CD14-positive monocyte (primary cell): ENCODE data around the gene ACVRL1. TPM values are rescaled to one million over a fixed set of nuclear protein-coding genes. Genes with fewer than 3 reads are reported as not detected.

ENCODE experiments used
- DNase-seq, 3 donors: peaks; one replicate each; pipeline ENCODE4 v3.0.0-alpha.2; 2011 to 2022
- H2AFZ ChIP-seq: 2 replicates; pipeline ENCODE4 v1.6.0; 2012; ENCODE audit warnings: mild to moderate bottlenecking, low read depth, low read length, inconsistent platforms; ENCODE audit not compliant: insufficient read depth, poor library complexity, severe bottlenecking
- H3K27ac ChIP-seq, 2 donors: 1 replicate in 1 of 2; 2 replicates in 1 of 2; pipeline ENCODE4 v1.5.1; 2012 to 2013; ENCODE audit warnings: low read length in 2 of 2, control low read depth in 1 of 2, inconsistent platforms in 1 of 2, low read depth in 1 of 2, mild to moderate bottlenecking in 1 of 2
- H3K27me3 ChIP-seq, 2 donors: one replicate each; pipeline versions ENCODE4 v1.6.0 to v1.6.1; 2011 to 2013; ENCODE audit warnings: low read length in 2 of 2; ENCODE audit not compliant: control insufficient read depth in 2 of 2, insufficient read depth in 2 of 2
- H3K36me3 ChIP-seq, 2 donors: replicated peaks in 1 of 2; 1 replicate in 1 of 2; 2 replicates in 1 of 2; pipeline versions ENCODE4 v1.5.1 to v1.6.1; 2012 to 2013; ENCODE audit warnings: low read length in 2 of 2, control low read depth in 1 of 2, inconsistent platforms in 1 of 2, mild to moderate bottlenecking in 1 of 2; ENCODE audit not compliant: insufficient read depth in 2 of 2, control insufficient read depth in 1 of 2
- H3K4me1 ChIP-seq, 2 donors: 1 replicate in 1 of 2; 2 replicates in 1 of 2; pipeline versions ENCODE4 v1.5.1 to v1.6.1; 2012 to 2013; ENCODE audit warnings: low read length in 2 of 2, control low read depth in 1 of 2, inconsistent platforms in 1 of 2, mild to moderate bottlenecking in 1 of 2, moderate library complexity in 1 of 2; ENCODE audit not compliant: insufficient read depth in 2 of 2, control insufficient read depth in 1 of 2
- H3K4me2 ChIP-seq: replicated peaks from 2 replicates; pipeline ENCODE3; 2012; ENCODE audit warnings: low read length, moderate library complexity, mild to moderate bottlenecking; ENCODE audit not compliant: poor library complexity, severe bottlenecking; ENCODE audit errors: extremely low read depth
- H3K4me3 ChIP-seq, 3 experiments: fragments of 200-600 bp in 1 of 3; sonication (generic) in 1 of 3; replicated peaks in 1 of 3; 1 replicate in 2 of 3; 2 replicates in 1 of 3; pipeline ENCODE4 v1.5.1; 2011 to 2013; ENCODE audit warnings: low read length in 3 of 3, mild to moderate bottlenecking in 3 of 3, control low read depth in 2 of 3, low read depth in 2 of 3, inconsistent platforms in 1 of 3, moderate library complexity in 1 of 3
- H3K79me2 ChIP-seq: 2 replicates; pipeline ENCODE4 v1.6.0; 2012; ENCODE audit warnings: mild to moderate bottlenecking, control low read depth, inconsistent platforms, low read length, moderate library complexity; ENCODE audit not compliant: insufficient read depth
- H3K9ac ChIP-seq: 2 replicates; pipeline ENCODE4 v1.6.0; 2017; ENCODE audit warnings: low read length, mild to moderate bottlenecking; ENCODE audit not compliant: insufficient read depth, poor library complexity, severe bottlenecking
- H3K9me3 ChIP-seq, 2 donors: replicated peaks in 1 of 2; 1 replicate in 1 of 2; 2 replicates in 1 of 2; pipeline versions ENCODE4 v1.5.1 to v1.6.1; 2012 to 2013; ENCODE audit warnings: low read length in 2 of 2, control low read depth in 1 of 2; ENCODE audit not compliant: control insufficient read depth in 1 of 2, insufficient read depth in 1 of 2
- H4K20me1 ChIP-seq: 2 replicates; pipeline ENCODE4 v1.6.0; 2012; ENCODE audit warnings: mild to moderate bottlenecking, low read length, control low read depth, moderate library complexity; ENCODE audit not compliant: insufficient read depth
- H3K27ac Mint-ChIP-seq, 7 donors: one replicate each; pipeline ENCODE4 v1.8.0; 2020; ENCODE audit warnings: mild to moderate bottlenecking in 7 of 7, mixed read lengths in 7 of 7, moderate library complexity in 6 of 7, inconsistent platforms in 2 of 7
- H3K27me3 Mint-ChIP-seq, 3 donors: one replicate each; pipeline ENCODE4 v1.8.0; 2021 to 2022; ENCODE audit warnings: low read depth in 3 of 3, mild to moderate bottlenecking in 3 of 3, mixed read lengths in 3 of 3, moderate library complexity in 3 of 3, inconsistent platforms in 1 of 3
- H3K36me3 Mint-ChIP-seq, 2 donors: one replicate each; pipeline ENCODE4 v1.8.0; 2020; ENCODE audit warnings: mixed read lengths in 2 of 2, inconsistent platforms in 1 of 2, mild to moderate bottlenecking in 1 of 2
- H3K4me1 Mint-ChIP-seq: one replicate; pipeline ENCODE4 v1.8.0; 2020; ENCODE audit warnings: mild to moderate bottlenecking, mixed read lengths
- H3K4me3 Mint-ChIP-seq, 2 donors: one replicate each; pipeline ENCODE4 v1.8.0; 2020; ENCODE audit warnings: mild to moderate bottlenecking in 2 of 2, mixed read lengths in 2 of 2, moderate library complexity in 1 of 2
- H3K9me3 Mint-ChIP-seq, 7 donors: one replicate each; pipeline ENCODE4 v1.8.0; 2020 to 2022; ENCODE audit warnings: mixed read lengths in 7 of 7, mild to moderate bottlenecking in 6 of 7, moderate library complexity in 6 of 7, inconsistent platforms in 2 of 7
- CTCF ChIP-seq: fragments of 200-600 bp; IDR thresholded peaks from one replicate; pipeline ENCODE4 v1.8.0; 2022; ENCODE audit warnings: antibody characterized with exemption, mild to moderate bottlenecking
- WGBS: methylation state at CpG from one replicate; pipeline ENCODE4 v1.1.5; 2013; ENCODE audit warnings: missing lambda C conversion rate; ENCODE audit not compliant: insufficient coverage; 5-methylcytosine and 5-hydroxymethylcytosine counted together
- intact Hi-C, 2 donors: fragments of 100-400 bp; cut with micrococcal nuclease; formaldehyde crosslinking; loops; one replicate each; pipeline versions ENCODE4 v1.15.0 to v1.15.1; 2023
- polyA plus RNA-seq, 3 donors: library from polyadenylated mRNA; depleted of rRNA in 1 of 3; unstranded in 2 of 3; stranded (reverse) in 1 of 3; fragments of 300-500 nt in 2 of 3; fragments of >200 nt in 1 of 3; fragmentation: Illumina TruSeq in 2 of 3; gene quantifications; 1 replicate in 2 of 3; 2 replicates in 1 of 3; pipeline ENCODE4 v1.2.3, GENCODE V29; 2012 to 2021

The ACVRL1 gene
- polyA plus RNA-seq, 3 donors, result 1.5 to 3.6 (median 2.0) TPM

GRCh38 chr12:51958542-51958941 is 51.2 kb downstream of the ACVRL1 start:
- H3K9me3 ChIP-seq, result peaks cover 0 to 4% of the 10 kb centered on the region in 2 donors
- 98% methylated on average over 13 of the region's 13 CpGs for WGBS
- no peaks in the 10 kb centered on the region for H3K27me3 Mint-ChIP-seq
- no peaks in the 10 kb centered on the region for H3K27me3 ChIP-seq
- peaks cover 0 to 4% (median 2%) of the 10 kb centered on the region in 7 donors for H3K9me3 Mint-ChIP-seq
- peak overlapping the region in 1 of 2 donors; percentile 44 for H3K27ac ChIP-seq
- H3K9ac ChIP-seq, result no peak overlapping the region
- H3K27ac Mint-ChIP-seq, result peak overlapping the region in 1 of 7 donors; percentile 52
- intact Hi-C loops, result loop anchor here in 1 of 2 donors (5.0 kb wide), 1 partner anchor 36 kb away; no protein-coding TSS in a partner anchor
- H4K20me1 ChIP-seq, result peaks cover 76% of the 10 kb centered on the region
- no peak overlapping the region for H2AFZ ChIP-seq
- no peak overlapping the region for H3K4me3 Mint-ChIP-seq
- no peak overlapping the region for H3K4me3 ChIP-seq
- H3K79me2 ChIP-seq, result peaks cover 100% of the 10 kb centered on the region
- H3K4me2 ChIP-seq, result peak overlapping the region; percentile 17
- peaks cover 43 to 53% of the 10 kb centered on the region in 2 donors for H3K36me3 Mint-ChIP-seq
- peaks cover 49 to 58% of the 10 kb centered on the region in 2 donors for H3K4me1 ChIP-seq
- no peak for DNase-seq
- H3K36me3 ChIP-seq, result peaks cover 10 to 25% of the 10 kb centered on the region in 2 donors
- no peak for TF ChIP-seq CTCF
- H3K4me1 Mint-ChIP-seq, result peaks cover 80% of the 10 kb centered on the region

DNA sequence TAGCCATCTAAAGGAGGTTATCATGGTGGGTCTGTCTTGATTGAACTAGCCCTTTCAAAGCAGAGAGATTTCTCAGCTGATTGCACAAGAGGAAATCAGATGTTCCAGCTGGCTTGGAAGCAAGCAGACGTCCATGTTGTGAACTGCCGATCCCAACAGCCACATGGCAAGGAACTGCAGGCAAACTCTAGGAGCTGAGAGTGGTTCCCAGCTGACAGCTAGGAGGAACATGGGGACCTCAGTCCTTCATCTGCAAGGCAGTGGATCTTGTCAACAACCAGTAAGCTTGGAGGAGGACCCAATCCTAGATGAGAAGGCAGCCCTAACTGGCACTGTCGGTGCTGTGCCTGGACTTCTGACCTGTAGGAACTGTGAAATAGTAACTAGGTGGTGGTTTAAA is 51.9 kb downstream of the ACVRL1 start:
- 5% methylated on average over 2 of the region's 3 CpGs for WGBS
- H3K79me2 ChIP-seq, result peaks cover 100% of the 10 kb centered on the region
- no peak for TF ChIP-seq CTCF

More for the DNA sequence above, 51.9 kb downstream of the ACVRL1 start:
- Histone ChIP-seq H3K36me3 (peaks cover 10 to 29% of the 10 kb centered on the region in 2 donors), H4K20me1 (peaks cover 82% of the 10 kb centered on the region), H3K27ac (peak overlapping the region in 1 of 2 donors; percentile 44), H3K9me3 (peaks cover 0 to 4% of the 10 kb centered on the region in 2 donors), H3K27me3 (no peaks in the 10 kb centered on the region), H2AFZ (no peak overlapping the region), H3K4me1 (peaks cover 42 to 52% of the 10 kb centered on the region in 2 donors), H3K4me3 (no peak overlapping the region), H3K4me2 (peak overlapping the region; percentile 17), H3K9ac (no peak overlapping the region)
- Mint-ChIP-seq H3K27me3 (no peaks in the 10 kb centered on the region), H3K36me3 (peaks cover 45 to 58% of the 10 kb centered on the region in 2 donors), H3K4me3 (peak overlapping the region; percentile 39 to 55), H3K27ac (peak overlapping the region in 5 of 7 donors; percentile 18 to 78 (median 65)), H3K4me1 (peaks cover 73% of the 10 kb centered on the region), H3K9me3 (peaks cover 0 to 4% (median 2%) of the 10 kb centered on the region in 7 donors)
- DNase-seq, result peak in 1 of 3 donors; percentile 15
- intact Hi-C loops, result loop anchor here in 1 of 2 donors (5.0 kb wide), 1 partner anchor 37 kb away; no protein-coding TSS in a partner anchor
